GM18502 (cell line): Measurements from ENCODE around the gene RASA1.

ENCODE experiments used
- ATAC-seq: cut with Tn5 transposase; IDR thresholded peaks from one replicate; pipeline ENCODE4 v1.9.1; 2021; ENCODE audit warnings: mild to moderate bottlenecking; ENCODE audit not compliant: unreplicated experiment, poor library complexity

RASA1 gene

GRCh38 chr5:87398981-87399614 is 131.4 kb downstream of the RASA1 start:
- ATAC-seq: no peak

- no peak for ATAC-seq
Measured at GRCh38 chr5:87399720-87400119, 132.0 kb downstream of the RASA1 start.

GRCh38 chr5:87400305-87400899 is 132.7 kb downstream of the RASA1 start:
- ATAC-seq: peak; percentile 84

- ATAC-seq: no peak
Measured at GRCh38 chr5:87401626-87402025, 133.9 kb downstream of the RASA1 start.

GRCh38 chr5:87403409-87403808 is 135.7 kb downstream of the RASA1 start:
- no peak for ATAC-seq

GRCh38 chr5:87403899-87404298 is 136.2 kb downstream of the RASA1 start:
- no peak for ATAC-seq

GRCh38 chr5:87404359-87404758 is 136.7 kb downstream of the RASA1 start:
- no peak for ATAC-seq

- ATAC-seq: peak; percentile 44
Measured at GRCh38 chr5:87405472-87406155, 137.9 kb downstream of the RASA1 start.

- ATAC-seq: no peak
Measured at GRCh38 chr5:87408204-87408603, 140.5 kb downstream of the RASA1 start.

GRCh38 chr5:87410931-87411330 is 143.2 kb downstream of the RASA1 start:
- no peak for ATAC-seq

- no peak for ATAC-seq
Measured at GRCh38 chr5:87411586-87411972, 143.9 kb downstream of the RASA1 start.

- ATAC-seq: peak; percentile 26
Measured at GRCh38 chr5:87411973-87412629, 144.4 kb downstream of the RASA1 start.

GRCh38 chr5:87412630-87413342 is 145.1 kb downstream of the RASA1 start, which contains the start of gene CCNH:
Gene CCNH, minus strand, starts transcription at chr5:87412930. Its CDS starts 136 bp downstream, at chr5:87412794.
- ATAC-seq: peak; percentile 98

- ATAC-seq: no peak
Measured at GRCh38 chr5:87413343-87413645, 145.6 kb downstream of the RASA1 start.

- no peak for ATAC-seq
Measured at GRCh38 chr5:87418506-87418905, 150.8 kb downstream of the RASA1 start.

GRCh38 chr5:87421307-87421706 is 153.6 kb downstream of the RASA1 start:
- ATAC-seq: no peak

- no peak for ATAC-seq
Measured at GRCh38 chr5:87423755-87424154, 156.1 kb downstream of the RASA1 start.

- ATAC-seq: no peak
Measured at GRCh38 chr5:87430863-87431457, 163.3 kb downstream of the RASA1 start.

GRCh38 chr5:87432460-87432859 is 164.8 kb downstream of the RASA1 start:
- ATAC-seq: no peak

- no peak for ATAC-seq
Measured at GRCh38 chr5:87433945-87434344, 166.3 kb downstream of the RASA1 start.
